GM12878 (cell line): Measurements from ENCODE around the gene PCSK1. TPM values are rescaled to one million over a fixed set of nuclear protein-coding genes. Genes with fewer than 3 reads are reported as not detected.

Experiments used
- ATAC-seq: fragments of 200-7000 bp; cut with Tn5 transposase; 3 replicates; pipeline ENCODE4 v1.9.1; 2020; ENCODE audit warnings: mild to moderate bottlenecking, moderate library complexity
- BruUV-seq: library from RNA; stranded (reverse); fragments of 400-500 nt; replicated peaks from 2 replicates; lab custom pipeline; 2021; lab: Mats Ljungman, UMichigan
- CTCF ChIA-PET: fragments of 300-600 bp; sonication (Branson Sonifier 250); formaldehyde crosslinking; extraction: SDS; loops from one replicate; lab custom pipeline; 2021; ENCODE audit warnings: inconsistent platforms; lab: Yijun Ruan, JAX
- POLR2A ChIA-PET: fragments of 350-600 bp; formaldehyde crosslinking; extraction: SDS; loops from one replicate; lab custom pipeline; 2021; ENCODE audit warnings: inconsistent platforms; lab: Charles Lee
- RAD21 ChIA-PET: fragments of 300-600 bp; sonication (Branson Sonifier 250); formaldehyde crosslinking; loops from one replicate; lab custom pipeline; 2023; ENCODE audit warnings: antibody characterized with exemption; ENCODE audit not compliant: unreplicated experiment; lab: Charles Lee
- SMC1A ChIA-PET: fragments of 300-600 bp; sonication (Branson Sonifier 250); formaldehyde crosslinking; loops from one replicate; lab custom pipeline; 2023; ENCODE audit not compliant: unreplicated experiment, uncharacterized antibody; lab: Charles Lee
- DNase-seq: peaks from one replicate; pipeline ENCODE4 v3.0.0-alpha.2; 2011; ENCODE audit warnings: low read depth, low spot score
- FAIRE-seq: peaks from 3 replicates; lab custom pipeline; 2011; peaks lifted over from hg19 to GRCh38; lab: Jason Lieb, UNC
- H2AFZ ChIP-seq: 2 replicates; pipeline ENCODE4 v1.6.0; 2011; ENCODE audit warnings: low read depth, low read length, control low read depth; ENCODE audit not compliant: control insufficient read depth
- H3K27ac ChIP-seq: 2 replicates; pipeline ENCODE4 v1.5.1; 2011; ENCODE audit warnings: control low read depth; ENCODE audit not compliant: control insufficient read depth, insufficient read depth
- H3K27me3 ChIP-seq, 2 experiments: replicated peaks in 1 of 2; 2 replicates each; pipeline versions ENCODE4 v1.6.0 to v1.6.1; 2011; ENCODE audit warnings: low read length in 1 of 2; ENCODE audit not compliant: control insufficient read depth in 2 of 2, insufficient read depth in 2 of 2
- H3K36me3 ChIP-seq, 2 experiments: 2 replicates each; pipeline ENCODE4 v1.5.1; 2011; ENCODE audit warnings: low read length in 1 of 2; ENCODE audit not compliant: control insufficient read depth in 2 of 2, insufficient read depth in 2 of 2
- H3K4me1 ChIP-seq: 2 replicates; pipeline ENCODE4 v1.6.1; 2011; ENCODE audit warnings: mild to moderate bottlenecking, low read length, moderate library complexity, mixed read lengths; ENCODE audit not compliant: control insufficient read depth, insufficient read depth
- H3K4me2 ChIP-seq: 2 replicates; pipeline ENCODE4 v1.6.0; 2011; ENCODE audit warnings: control low read depth; ENCODE audit not compliant: control insufficient read depth, insufficient read depth
- H3K4me3 ChIP-seq: fragments of 200-600 bp; sonication (generic); 2 replicates; pipeline ENCODE4 v1.5.1; 2016
- H3K79me2 ChIP-seq: 2 replicates; pipeline ENCODE4 v1.6.0; 2011; ENCODE audit warnings: low read length; ENCODE audit not compliant: control insufficient read depth, insufficient read depth
- H3K9ac ChIP-seq: 2 replicates; pipeline ENCODE4 v1.8.0; 2011; ENCODE audit warnings: low read length, control low read depth, mixed read lengths; ENCODE audit not compliant: control insufficient read depth, insufficient read depth
- H3K9me3 ChIP-seq: replicated peaks from 3 replicates; pipeline ENCODE4 v1.5.1; 2011; ENCODE audit warnings: mild to moderate bottlenecking, low read length; ENCODE audit not compliant: control insufficient read depth, insufficient read depth
- H4K20me1 ChIP-seq: 2 replicates; pipeline ENCODE4 v1.6.0; 2011; ENCODE audit not compliant: control insufficient read depth, insufficient read depth
- ATF7 ChIP-seq: fragments of 450-650 bp; IDR thresholded peaks from 2 replicates; pipeline ENCODE4 v1.6.1; 2016; ENCODE audit warnings: low read depth, mild to moderate bottlenecking
- CREB1 ChIP-seq: IDR thresholded peaks from 2 replicates; pipeline ENCODE4 v1.6.1; 2012; ENCODE audit warnings: low read depth, mild to moderate bottlenecking, inconsistent platforms
- EP300 ChIP-seq, 2 experiments: fragments of 150-350 bp in 1 of 2; IDR thresholded peaks; 2 replicates each; pipeline ENCODE4 v1.6.1; 2011 to 2012; ENCODE audit warnings: low read depth in 2 of 2, low read length in 2 of 2, borderline replicate concordance in 1 of 2, improper control_type of control experiment in 1 of 2, inconsistent platforms in 1 of 2; ENCODE audit not compliant: control insufficient read depth in 1 of 2
- ETV6 ChIP-seq, 2 experiments: fragments of 450-650 bp in 1 of 2; IDR thresholded peaks in 1 of 2; conservative IDR thresholded peaks in 1 of 2; 2 replicates each; pipeline ENCODE4 v1.6.1; 2014; ENCODE audit warnings: antibody characterized with exemption in 1 of 2, borderline replicate concordance in 1 of 2, low read depth in 1 of 2, mild to moderate bottlenecking in 1 of 2, moderate library complexity in 1 of 2
- IRF5 ChIP-seq: fragments of 450-650 bp; IDR thresholded peaks from 2 replicates; pipeline ENCODE4 v1.6.1; 2017; ENCODE audit warnings: borderline replicate concordance
- JUND ChIP-seq: IDR thresholded peaks from 2 replicates; pipeline ENCODE4 v1.6.1; 2012; ENCODE audit warnings: low read depth, mild to moderate bottlenecking, low read length, improper control_type of control experiment, moderate library complexity
- LARP7 ChIP-seq: fragments of 450-650 bp; IDR thresholded peaks from 2 replicates; pipeline ENCODE4 v1.6.1; 2017; ENCODE audit warnings: mild to moderate bottlenecking
- MTA3 ChIP-seq: IDR thresholded peaks from 2 replicates; pipeline ENCODE4 v1.6.1; 2012; ENCODE audit warnings: low read length, inconsistent platforms, borderline replicate concordance
- NFYB ChIP-seq: IDR thresholded peaks from 2 replicates; pipeline ENCODE4 v1.6.1; 2011; ENCODE audit warnings: low read depth, mild to moderate bottlenecking, low read length, improper control_type of control experiment, moderate library complexity; ENCODE audit not compliant: insufficient read depth
- NR2F1 ChIP-seq: fragments of 450-650 bp; conservative IDR thresholded peaks from 2 replicates; pipeline ENCODE4 v1.6.1; 2017; ENCODE audit warnings: mild to moderate bottlenecking
- PAX5 ChIP-seq: IDR thresholded peaks from 2 replicates; pipeline ENCODE4 v1.6.1; 2011; ENCODE audit warnings: low read depth, low read length, borderline replicate concordance
- POLR2AphosphoS5 ChIP-seq: IDR thresholded peaks from 2 replicates; pipeline ENCODE4 v1.6.1; 2011; ENCODE audit warnings: mild to moderate bottlenecking, low read length, inconsistent platforms
- RBBP5 ChIP-seq: fragments of 200-600 bp; sonication (generic); conservative IDR thresholded peaks from 2 replicates; pipeline ENCODE4 v1.6.1; 2016
- SIN3A ChIP-seq: IDR thresholded peaks from 2 replicates; pipeline ENCODE4 v1.6.1; 2012; ENCODE audit warnings: low read depth, low read length, improper control_type of control experiment
- SMARCA5 ChIP-seq: fragments of 450-650 bp; IDR thresholded peaks from 2 replicates; pipeline ENCODE4 v1.6.1; 2017; ENCODE audit warnings: mild to moderate bottlenecking
- TCF12 ChIP-seq: IDR thresholded peaks from 2 replicates; pipeline ENCODE4 v1.6.1; 2011; ENCODE audit warnings: low read depth, mild to moderate bottlenecking, low read length
- WRNIP1 ChIP-seq: IDR thresholded peaks from 2 replicates; pipeline ENCODE4 v1.6.1; 2011; ENCODE audit warnings: low read depth, low read length, improper control_type of control experiment, borderline replicate concordance
- YY1 ChIP-seq: IDR thresholded peaks from 2 replicates; pipeline ENCODE4 v1.6.1; 2011; ENCODE audit warnings: low read depth, mild to moderate bottlenecking, low read length
- ZNF622 ChIP-seq: fragments of 450-650 bp; IDR thresholded peaks from 2 replicates; pipeline ENCODE4 v1.6.1; 2017; ENCODE audit warnings: mild to moderate bottlenecking, inconsistent platforms
- WGBS: methylation state at CpG from one replicate; pipeline ENCODE4 v1.1.6; 2016; ENCODE audit warnings: low lambda C conversion rate; ENCODE audit not compliant: insufficient replicate concordance, insufficient coverage; ENCODE audit errors: missing lambda C conversion rate; 5-methylcytosine and 5-hydroxymethylcytosine counted together
- in situ Hi-C: fragments of 300-500 bp; cut with MboI; formaldehyde crosslinking; loops from 9 replicates; pipeline ENCODE4 v1.14.3; 2018; ENCODE audit warnings: mixed read lengths
- intact Hi-C: fragments of 100-400 bp; cut with micrococcal nuclease; formaldehyde crosslinking; loops from one replicate; pipeline ENCODE4 v1.14.2; 2022; ENCODE audit not compliant: unreplicated experiment
- polyA plus RNA-seq, 11 experiments: library from polyadenylated mRNA; depleted of rRNA in 4 of 11; unstranded in 6 of 11; stranded (reverse) in 5 of 11; fragments of >200 nt; fragmentation: Nextera tagmentation in 4 of 11; fragmentation: Illumina TruSeq in 1 of 11; extraction: Ambion mirVana in 4 of 11; extraction: Trizol in 1 of 11; gene quantifications; 1 replicate in 1 of 11; 2 replicates in 10 of 11; pipeline versions ENCODE4 v1.2.1 to v1.2.3, GENCODE V29; 2011 to 2016; ENCODE audit warnings: inconsistent platforms in 2 of 11, missing spikeins in 2 of 11, low read depth in 1 of 11
- total RNA-seq, 4 experiments: library from RNA; depleted of rRNA in 3 of 4; stranded (reverse); fragments of >200 nt in 3 of 4; fragmentation: Illumina TruSeq in 1 of 4; extraction: Trizol in 1 of 4; gene quantifications; 2 replicates each; pipeline versions ENCODE4 v1.2.1 to v1.2.3, GENCODE V29; 2013 to 2021

Gene PCSK1
- total and polyA plus RNA-seq, 10 of the 15 experiments (the other 5 are each of a cell fraction or from before 2014, with no cell fraction given) = 0.03 to 0.24 (median 0.07) TPM; not detected in 4

GRCh38 chr5:96391921-96392320 lies 41.1 kb downstream of the PCSK1 start:
- Histone ChIP-seq H3K9ac (no peak overlapping the region), H3K4me1 (no peaks in the 10 kb centered on the region), H3K27ac (no peak overlapping the region), H3K4me2 (no peak overlapping the region), H3K79me2 (no peaks in the 10 kb centered on the region), H2AFZ (no peak overlapping the region), H3K27me3 (no peaks in the 10 kb centered on the region), H3K9me3 (peaks cover 1% of the 10 kb centered on the region; the same call in 1 of the 3 replicates), H4K20me1 (no peaks in the 10 kb centered on the region), H3K4me3 (no peak overlapping the region), H3K36me3 (no peaks in the 10 kb centered on the region)
- SMC1A ChIA-PET = no interaction called here
- in situ Hi-C loops (no loop called here), intact Hi-C loops (no loop called here)
- no peak for ATAC-seq
- no peak for FAIRE-seq
- RAD21 ChIA-PET = no interaction called here
- POLR2A ChIA-PET = interaction anchor here (0.6 kb wide), 1 partner anchor 593 kb away, joined by 5 read pairs; no protein-coding TSS in a partner anchor
- 7% methylated on average over 2 of the region's 2 CpGs for WGBS
- CTCF ChIA-PET = no interaction called here
- no TSS peak for BruUV-seq
- no peak for DNase-seq
- TF ChIP-seq MTA3 (no peak), NR2F1 (no peak), WRNIP1 (no peak), ZNF622 (no peak), RBBP5 (no peak), SMARCA5 (no peak), PAX5 (no peak), TCF12 (no peak), LARP7 (no peak), IRF5 (no peak), SIN3A (no peak), NFYB (no peak), EP300 (IDR thresholded peaks at IDR 0.05; ENCODE audit: borderline replicate concordance in 1 of 2, control insufficient read depth in 1 of 2, low read depth in 2 of 2, low read length in 2 of 2) (no peak), CREB1 (no peak), POLR2AphosphoS5 (no peak), ATF7 (no peak), JUND (no peak), ETV6 (conservative IDR thresholded peaks at IDR 0.05 in 1 of 2, IDR thresholded peaks at IDR 0.05 in 1 of 2; ENCODE audit: borderline replicate concordance in 1 of 2, low read depth in 1 of 2) (no peak), YY1 (no peak)
